Activated CD4-positive, alpha-beta T cell treated with anti-CD3 and anti-CD28 coated beads, Interleukin-2, Interleukin-6, amounts not matched to agents 100 ng/mL and 50 ng/mL, durations not matched to agents 16 hours and 8 hours (primary cell): ENCODE results near the gene VASH2.
"Not testable (repeated sequence)": the region's sequence is repeated elsewhere in the genome, so short reads cannot be mapped to it uniquely, and the experiment has no call there.

Experiments used
- DNase-seq: peaks from one replicate; pipeline ENCODE4 v3.0.0-alpha.2; 2020

VASH2 gene

GRCh38 chr1:212950243-212951125 is at the start of gene VASH2:
VASH2 (plus strand) TSS chr1:212950541; CDS start chr1:212951543, 1,002 bp downstream.
- peak; percentile 75 for DNase-seq

- no peak for DNase-seq
Observed at GRCh38 chr1:212901290-212901689, 49.1 kb upstream of the VASH2 start.

- no peak for DNase-seq
Observed at GRCh38 chr1:212902054-212902453, 48.3 kb upstream of the VASH2 start.

- no peak for DNase-seq
Observed at GRCh38 chr1:212903664-212904063, 46.7 kb upstream of the VASH2 start.

GRCh38 chr1:212908071-212908470 is 42.3 kb upstream of the VASH2 start:
- not testable (repeated sequence) for DNase-seq

GRCh38 chr1:212908971-212909370 is 41.4 kb upstream of the VASH2 start:
- no peak for DNase-seq

GRCh38 chr1:212909652-212910063 is 40.7 kb upstream of the VASH2 start:
- DNase-seq, result no peak

GRCh38 chr1:212910213-212910612 is 40.1 kb upstream of the VASH2 start:
- not testable (repeated sequence) for DNase-seq

GRCh38 chr1:212913638-212914037 is 36.7 kb upstream of the VASH2 start:
- not testable (repeated sequence) for DNase-seq

- DNase-seq, result not testable (repeated sequence)
Observed at GRCh38 chr1:212914110-212914509, 36.2 kb upstream of the VASH2 start.

- no peak for DNase-seq
Observed at GRCh38 chr1:212914789-212915188, 35.6 kb upstream of the VASH2 start.

- DNase-seq, result no peak
Observed at GRCh38 chr1:212915245-212916091, 34.9 kb upstream of the VASH2 start.

- DNase-seq, result peak; percentile 4
Observed at GRCh38 chr1:212916481-212917133, 33.7 kb upstream of the VASH2 start.

GRCh38 chr1:212917134-212917485 is 33.2 kb upstream of the VASH2 start:
- no peak for DNase-seq

- DNase-seq, result no peak
Observed at GRCh38 chr1:212917858-212918257, 32.5 kb upstream of the VASH2 start.

GRCh38 chr1:212918824-212919223 is 31.5 kb upstream of the VASH2 start:
- no peak for DNase-seq

GRCh38 chr1:212920246-212920645 is 30.1 kb upstream of the VASH2 start:
- DNase-seq, result no peak

- peak; percentile 10 for DNase-seq
Observed at GRCh38 chr1:212920896-212921295, 29.4 kb upstream of the VASH2 start.

- DNase-seq, result no peak
Observed at GRCh38 chr1:212922016-212922415, 28.3 kb upstream of the VASH2 start.

GRCh38 chr1:212926372-212926771 is 24.0 kb upstream of the VASH2 start:
- no peak for DNase-seq

GRCh38 chr1:212928323-212929291 is 21.7 kb upstream of the VASH2 start:
- DNase-seq, result no peak
